Parathyroid adenoma (tissue), 2 donors: ENCODE measurements around the gene CYBRD1.
"Not testable (repeated sequence)": the region's sequence is repeated elsewhere in the genome, so short reads cannot be mapped to it uniquely, and the experiment has no call there.

Experiments
- H2AFZ ChIP-seq: fragments of 300-600 bp; sonication (generic); one replicate; pipeline ENCODE4 v1.7.0; 2017; ENCODE audit warnings: antibody characterized with exemption, mild to moderate bottlenecking
- H3K27ac ChIP-seq: fragments of 300-600 bp; sonication (generic); one replicate; pipeline ENCODE4 v1.7.0; 2017
- H3K27me3 ChIP-seq: fragments of 300-600 bp; sonication (generic); one replicate; pipeline ENCODE4 v1.7.0; 2017; ENCODE audit warnings: low read length; ENCODE audit not compliant: control insufficient read depth, insufficient read depth
- H3K36me3 ChIP-seq: fragments of 300-600 bp; sonication (generic); one replicate; pipeline ENCODE4 v1.7.0; 2017; ENCODE audit warnings: low read length; ENCODE audit not compliant: control insufficient read depth, insufficient read depth
- H3K4me1 ChIP-seq: fragments of 300-600 bp; sonication (generic); one replicate; pipeline ENCODE4 v1.7.0; 2017; ENCODE audit warnings: control low read depth
- H3K4me2 ChIP-seq: fragments of 300-600 bp; sonication (generic); one replicate; pipeline ENCODE4 v1.7.0; 2017; ENCODE audit warnings: low read length
- H3K4me3 ChIP-seq: fragments of 300-600 bp; sonication (generic); one replicate; pipeline ENCODE4 v1.7.0; 2017; ENCODE audit warnings: low read depth, low read length
- H3K79me2 ChIP-seq: fragments of 300-600 bp; sonication (generic); one replicate; pipeline ENCODE4 v1.7.0; 2017; ENCODE audit warnings: control low read depth
- H3K9ac ChIP-seq: fragments of 300-600 bp; sonication (generic); one replicate; pipeline ENCODE4 v1.7.0; 2017; ENCODE audit warnings: mild to moderate bottlenecking
- H3K9me3 ChIP-seq: fragments of 300-600 bp; sonication (generic); one replicate; pipeline ENCODE4 v1.7.0; 2017; ENCODE audit warnings: low read length; ENCODE audit not compliant: control insufficient read depth
- TF ChIP-seq, protein P1 (sequence below): fragments of 300-600 bp; sonication (generic); IDR thresholded peaks from one replicate; pipeline ENCODE4 v1.7.0; 2017; ENCODE audit warnings: antibody characterized with exemption, mild to moderate bottlenecking
- donor health status: primary hyperparathyroidism.

CYBRD1 gene

DNA sequence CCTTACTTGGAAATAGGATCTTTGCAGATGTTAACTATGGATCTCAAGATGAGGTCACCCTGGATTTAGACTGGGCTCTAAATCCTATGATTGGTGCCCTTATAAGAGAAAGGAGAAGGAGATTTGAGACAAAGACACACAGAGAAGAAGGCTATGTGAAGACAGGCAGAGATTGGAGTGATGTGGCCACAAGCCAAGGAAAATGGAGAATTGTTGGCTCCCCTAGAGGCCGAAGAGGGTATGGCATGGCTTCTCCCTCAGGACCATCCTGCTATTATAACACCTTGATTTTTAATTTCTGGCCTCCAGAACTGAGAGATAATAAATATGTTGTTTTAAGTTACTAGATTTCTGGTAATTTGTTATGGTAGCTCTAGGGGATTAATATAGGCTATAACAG is 7.6 kb downstream of the CYBRD1 start:
- no peak overlapping the region for H3K4me3 ChIP-seq
- H3K4me1 ChIP-seq: no peaks in the 10 kb centered on the region
- no peaks in the 10 kb centered on the region for H3K79me2 ChIP-seq
- H2AFZ ChIP-seq: no peak overlapping the region
- H3K27me3 ChIP-seq: no peaks in the 10 kb centered on the region
- no peaks in the 10 kb centered on the region for H3K36me3 ChIP-seq
- no peak overlapping the region for H3K4me2 ChIP-seq
- no peak overlapping the region for H3K27ac ChIP-seq
- no peak overlapping the region for H3K9ac ChIP-seq
- TF ChIP-seq, protein P1, sequence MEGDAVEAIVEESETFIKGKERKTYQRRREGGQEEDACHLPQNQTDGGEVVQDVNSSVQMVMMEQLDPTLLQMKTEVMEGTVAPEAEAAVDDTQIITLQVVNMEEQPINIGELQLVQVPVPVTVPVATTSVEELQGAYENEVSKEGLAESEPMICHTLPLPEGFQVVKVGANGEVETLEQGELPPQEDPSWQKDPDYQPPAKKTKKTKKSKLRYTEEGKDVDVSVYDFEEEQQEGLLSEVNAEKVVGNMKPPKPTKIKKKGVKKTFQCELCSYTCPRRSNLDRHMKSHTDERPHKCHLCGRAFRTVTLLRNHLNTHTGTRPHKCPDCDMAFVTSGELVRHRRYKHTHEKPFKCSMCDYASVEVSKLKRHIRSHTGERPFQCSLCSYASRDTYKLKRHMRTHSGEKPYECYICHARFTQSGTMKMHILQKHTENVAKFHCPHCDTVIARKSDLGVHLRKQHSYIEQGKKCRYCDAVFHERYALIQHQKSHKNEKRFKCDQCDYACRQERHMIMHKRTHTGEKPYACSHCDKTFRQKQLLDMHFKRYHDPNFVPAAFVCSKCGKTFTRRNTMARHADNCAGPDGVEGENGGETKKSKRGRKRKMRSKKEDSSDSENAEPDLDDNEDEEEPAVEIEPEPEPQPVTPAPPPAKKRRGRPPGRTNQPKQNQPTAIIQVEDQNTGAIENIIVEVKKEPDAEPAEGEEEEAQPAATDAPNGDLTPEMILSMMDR: peak; percentile 28
- H3K9me3 ChIP-seq: no peaks in the 10 kb centered on the region

DNA sequence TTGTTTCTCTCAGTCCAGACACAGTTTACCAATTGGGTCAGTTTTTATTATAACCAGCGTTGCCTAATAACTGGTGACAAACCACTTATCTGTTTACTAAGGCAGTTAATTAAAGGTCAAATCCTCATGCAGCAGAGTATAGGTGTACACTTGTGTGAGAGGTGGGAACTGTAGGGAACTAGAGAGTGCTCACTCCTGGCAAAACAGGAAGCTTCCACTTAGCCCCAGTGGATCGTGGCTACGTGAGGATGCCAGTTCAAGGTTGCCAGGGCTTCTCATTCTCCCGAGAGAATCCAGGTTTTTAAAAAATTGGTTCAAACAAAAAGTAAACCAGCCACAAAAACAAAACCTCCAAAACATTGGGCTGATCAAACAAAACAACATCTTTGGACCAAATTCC is 8.1 kb downstream of the CYBRD1 start:
- Histone ChIP-seq H3K79me2 (no peaks in the 10 kb centered on the region), H3K4me1 (no peaks in the 10 kb centered on the region), H3K9ac (no peak overlapping the region), H3K27ac (no peak overlapping the region), H3K9me3 (no peaks in the 10 kb centered on the region), H3K4me2 (no peak overlapping the region), H2AFZ (no peak overlapping the region), H3K4me3 (no peak overlapping the region), H3K27me3 (no peaks in the 10 kb centered on the region), H3K36me3 (no peaks in the 10 kb centered on the region)
- TF ChIP-seq, protein P1: no peak

DNA sequence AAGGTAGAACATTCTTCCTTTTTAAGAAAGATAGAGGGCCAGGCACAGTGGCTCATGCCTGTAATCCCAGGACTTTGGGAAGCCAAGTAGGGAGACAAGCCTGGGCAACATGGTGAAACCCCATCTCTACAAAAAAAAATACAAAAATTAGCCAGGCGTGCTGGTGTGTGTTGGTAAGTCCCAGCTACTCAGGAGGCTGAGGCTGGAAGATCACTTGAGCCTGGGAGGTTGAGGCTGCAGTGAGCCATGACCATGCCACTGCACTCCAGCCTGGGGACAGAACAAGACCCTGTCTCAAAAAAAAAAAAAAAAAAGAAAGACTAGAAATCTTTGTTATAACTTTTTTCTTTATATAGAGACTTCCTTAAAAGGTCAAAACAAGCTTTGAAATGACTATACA is 8.6 kb downstream of the CYBRD1 start:
- H3K4me1 ChIP-seq, H3K36me3 ChIP-seq, H3K9ac ChIP-seq, H3K4me3 ChIP-seq, H3K79me2 ChIP-seq, H3K27ac ChIP-seq, H3K27me3 ChIP-seq, H3K4me2 ChIP-seq, H2AFZ ChIP-seq, H3K9me3 ChIP-seq: not testable (repeated sequence)

DNA sequence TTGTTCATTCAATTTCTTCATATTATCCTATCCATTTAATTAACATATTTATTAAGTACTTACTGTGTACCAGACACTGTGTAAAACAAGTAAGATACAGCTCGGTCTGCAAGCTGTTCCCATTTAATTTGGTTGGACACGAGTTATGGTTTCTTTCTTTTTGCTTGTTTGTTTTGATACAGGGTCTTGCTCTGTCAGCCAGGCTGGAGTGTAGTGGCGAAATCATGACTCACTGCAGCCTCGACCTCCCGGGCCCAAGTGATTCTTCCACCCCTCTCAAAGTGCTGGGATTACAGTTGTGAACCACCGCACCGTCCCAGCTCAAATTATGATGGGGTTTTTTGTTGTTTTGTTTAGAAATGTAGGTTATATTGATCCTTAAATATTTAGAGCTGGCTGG is 9.0 kb downstream of the CYBRD1 start:
- no peak overlapping the region for H3K4me2 ChIP-seq
- H3K4me1 ChIP-seq: no peaks in the 10 kb centered on the region
- TF ChIP-seq, protein P1: no peak
- no peaks in the 10 kb centered on the region for H3K27me3 ChIP-seq
- no peaks in the 10 kb centered on the region for H3K36me3 ChIP-seq
- H3K9me3 ChIP-seq: no peaks in the 10 kb centered on the region
- peak overlapping the region; percentile 1 for H2AFZ ChIP-seq
- H3K27ac ChIP-seq: no peak overlapping the region
- H3K79me2 ChIP-seq: no peaks in the 10 kb centered on the region
- H3K4me3 ChIP-seq: no peak overlapping the region
- no peak overlapping the region for H3K9ac ChIP-seq

DNA sequence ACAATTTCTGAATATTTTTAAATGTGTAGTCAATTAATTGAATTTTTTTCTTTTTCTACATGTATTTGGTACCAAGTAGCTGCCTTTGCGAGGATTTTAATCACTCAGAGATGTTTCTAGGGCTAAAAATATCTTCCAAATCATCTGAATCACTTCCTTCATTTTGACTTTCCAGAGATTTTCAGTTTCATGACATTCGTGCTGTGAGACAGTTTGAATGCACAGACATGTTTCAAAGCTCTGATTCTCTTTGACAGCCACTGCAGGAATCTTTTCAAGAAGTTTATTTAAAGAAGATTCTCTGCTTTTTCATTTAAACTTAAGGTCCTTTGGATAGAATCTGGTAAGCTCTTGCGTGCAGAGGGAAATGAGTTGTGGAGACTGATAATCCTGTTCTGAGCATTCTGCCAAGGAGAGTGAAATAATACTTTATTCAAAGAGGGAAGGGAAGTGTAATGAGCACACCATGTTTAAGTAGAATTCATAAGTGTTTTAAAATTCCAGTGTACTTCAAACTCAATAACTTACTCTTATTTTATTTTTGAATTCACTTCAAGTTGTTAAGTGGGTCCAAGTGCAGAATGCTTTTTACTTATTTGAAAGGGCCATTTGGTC is 9.7 kb downstream of the CYBRD1 start:
- no peaks in the 10 kb centered on the region for H3K36me3 ChIP-seq
- H3K4me1 ChIP-seq: no peaks in the 10 kb centered on the region
- no peak overlapping the region for H3K4me3 ChIP-seq
- H2AFZ ChIP-seq: no peak overlapping the region
- H3K27me3 ChIP-seq: no peaks in the 10 kb centered on the region
- no peak overlapping the region for H3K27ac ChIP-seq
- H3K9me3 ChIP-seq: no peaks in the 10 kb centered on the region
- no peaks in the 10 kb centered on the region for H3K79me2 ChIP-seq
- no peak overlapping the region for H3K9ac ChIP-seq
- TF ChIP-seq, protein P1: no peak
- H3K4me2 ChIP-seq: no peak overlapping the region
